8988T (cell line): ENCODE measurements around the gene BSDC1.
"Not testable (repeated sequence)": the region's sequence is repeated elsewhere in the genome, so short reads cannot be mapped to it uniquely, and the experiment has no call there.

ENCODE experiments used
- DNase-seq: peaks from one replicate; pipeline ENCODE4 v3.0.0; 2011

The BSDC1 gene

DNA sequence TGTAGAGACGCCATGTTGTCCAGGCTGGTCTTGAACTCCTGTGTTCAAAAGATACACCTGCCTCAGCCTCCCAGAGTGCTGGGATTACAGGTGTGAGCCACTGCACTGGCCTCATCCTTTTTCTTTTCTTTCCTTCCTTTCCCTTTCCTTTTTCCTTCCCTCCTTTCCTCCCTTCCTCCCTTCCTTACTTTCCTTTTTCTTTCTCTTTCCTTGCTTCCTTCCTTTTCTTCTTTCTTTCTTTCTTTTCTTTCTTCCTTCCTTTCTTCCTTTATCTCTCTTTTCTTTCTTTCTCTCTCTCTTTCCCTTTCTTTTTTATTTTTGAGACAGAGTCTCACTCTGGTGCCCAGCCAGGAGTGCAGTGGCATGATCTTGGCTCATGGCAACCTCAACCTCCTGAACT lies 37.8 kb downstream of the BSDC1 start:
- no peak for DNase-seq

DNA sequence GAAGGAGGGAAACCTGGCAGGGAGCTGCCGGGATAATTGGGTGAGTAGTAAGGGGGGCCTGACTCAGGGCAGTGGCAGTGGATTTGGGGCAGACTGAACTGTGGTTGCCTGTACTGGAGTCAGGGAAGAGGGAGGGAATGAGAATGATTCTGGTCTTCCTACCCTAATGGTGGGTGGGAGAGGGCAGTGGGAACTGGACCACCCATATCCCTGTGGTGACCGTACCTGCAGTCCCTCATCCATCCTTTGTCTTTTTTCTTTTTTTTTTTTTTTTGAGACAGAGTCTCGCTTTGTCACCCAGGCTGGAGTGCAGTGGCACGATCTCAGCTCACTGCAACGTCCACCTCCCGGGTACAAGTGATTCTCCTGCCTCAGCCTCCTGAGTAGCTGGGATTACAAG lies 38.5 kb downstream of the BSDC1 start:
- not testable (repeated sequence) for DNase-seq

DNA sequence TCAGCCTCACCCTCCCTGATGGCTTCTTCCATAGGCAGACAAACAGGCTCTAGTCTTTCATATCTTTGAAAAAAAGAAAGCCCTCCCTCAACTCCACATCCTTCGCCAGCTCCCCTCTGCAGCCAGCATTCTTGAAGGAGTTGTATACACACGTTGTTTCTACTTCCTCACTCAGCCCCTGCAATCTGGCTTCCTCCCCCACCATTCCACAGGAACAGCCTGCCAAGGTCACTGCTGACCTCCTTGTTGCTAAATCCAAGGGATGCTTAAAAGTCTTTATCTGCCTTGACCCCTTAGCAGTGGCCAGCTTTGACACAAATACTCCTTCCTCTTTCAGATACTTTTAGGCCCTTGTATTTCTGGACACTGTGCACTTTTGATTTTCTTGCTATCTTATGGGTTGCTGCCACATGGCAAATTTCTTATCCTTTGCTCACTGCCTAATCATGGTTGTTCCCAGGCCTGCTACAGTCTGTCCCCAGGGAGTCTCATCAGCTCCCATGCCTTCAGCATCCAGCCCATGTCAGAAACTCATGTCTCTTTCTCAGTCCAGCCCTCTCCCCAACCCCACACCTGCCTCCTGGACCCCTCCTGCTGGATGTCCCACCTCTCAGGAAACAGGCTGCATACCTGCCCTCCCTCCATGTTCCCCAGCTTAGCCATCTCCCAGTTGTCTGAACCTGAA lies 40.2 kb downstream of the BSDC1 start:
- DNase-seq: no peak

DNA sequence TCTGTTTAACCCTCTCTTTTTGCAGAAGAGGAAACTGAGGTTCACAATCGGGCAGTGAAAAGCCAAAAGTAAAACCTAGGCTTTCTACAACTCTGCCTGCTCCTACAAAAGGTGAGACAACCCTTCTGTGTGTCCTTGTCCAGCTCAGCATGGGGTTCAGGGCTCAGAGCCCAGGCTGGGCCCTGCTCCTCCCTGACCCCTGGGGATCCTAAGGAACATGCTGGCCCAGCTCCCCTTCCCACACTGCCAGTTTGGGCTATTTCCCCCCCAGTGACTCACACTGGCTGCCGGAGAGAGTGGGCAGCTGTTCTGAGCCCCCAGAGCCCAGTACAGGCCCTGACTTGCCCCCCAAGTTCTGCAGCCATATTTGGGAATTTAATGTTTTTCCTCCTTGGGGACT lies 40.8 kb downstream of the BSDC1 start:
- no peak for DNase-seq

DNA sequence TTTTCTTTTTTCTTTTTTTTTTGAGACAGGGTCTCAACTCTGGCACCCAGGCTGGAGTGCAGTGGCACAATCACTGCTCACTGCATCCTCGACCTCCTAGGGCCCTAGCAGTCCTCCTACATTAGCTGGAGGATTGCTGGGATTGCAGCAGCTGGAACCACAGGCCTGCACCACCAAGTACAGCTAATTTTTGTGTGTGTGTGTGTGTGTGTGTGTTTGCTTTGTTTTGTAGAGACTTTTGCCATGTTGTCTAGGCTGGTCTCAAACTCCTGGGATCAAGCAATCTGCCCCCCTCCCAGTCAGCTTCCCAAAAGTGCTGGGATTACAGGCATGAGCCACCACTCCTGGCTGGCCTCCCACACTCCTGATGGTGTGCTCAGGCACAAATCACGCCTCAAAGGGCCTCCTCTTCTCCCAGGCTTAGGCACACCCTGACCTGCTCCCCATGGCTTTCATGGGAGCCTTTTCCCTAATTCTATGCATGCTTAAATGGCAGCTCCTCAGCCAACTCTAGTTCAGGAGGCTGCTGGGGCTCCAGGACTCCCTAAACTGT lies 41.3 kb downstream of the BSDC1 start:
- no peak for DNase-seq

DNA sequence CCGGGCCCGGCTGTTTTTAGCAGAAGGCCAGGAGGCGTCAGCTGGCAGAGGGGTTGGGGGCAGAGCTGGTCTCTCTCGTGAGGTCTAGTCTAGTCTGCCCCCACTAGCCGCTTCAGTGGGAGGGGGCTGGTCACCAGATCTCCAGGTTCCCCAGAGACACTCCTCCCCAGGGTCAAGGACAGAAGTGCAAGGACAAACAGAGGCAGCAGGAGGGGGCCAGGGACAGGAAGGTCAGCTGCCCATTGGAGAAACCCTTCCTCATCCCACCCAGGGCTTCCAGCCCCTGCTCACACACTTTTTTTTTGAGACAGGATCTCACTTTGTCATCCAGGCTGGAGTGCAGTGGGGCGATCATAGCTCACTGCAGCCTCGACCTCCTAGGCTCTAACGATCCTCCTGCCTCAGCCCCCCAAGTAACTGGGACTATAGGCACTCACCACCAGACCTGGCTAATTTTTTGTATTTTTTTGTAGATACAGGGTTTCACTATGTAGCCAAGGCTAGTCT lies 41.9 kb downstream of the BSDC1 start:
- no peak for DNase-seq

DNA sequence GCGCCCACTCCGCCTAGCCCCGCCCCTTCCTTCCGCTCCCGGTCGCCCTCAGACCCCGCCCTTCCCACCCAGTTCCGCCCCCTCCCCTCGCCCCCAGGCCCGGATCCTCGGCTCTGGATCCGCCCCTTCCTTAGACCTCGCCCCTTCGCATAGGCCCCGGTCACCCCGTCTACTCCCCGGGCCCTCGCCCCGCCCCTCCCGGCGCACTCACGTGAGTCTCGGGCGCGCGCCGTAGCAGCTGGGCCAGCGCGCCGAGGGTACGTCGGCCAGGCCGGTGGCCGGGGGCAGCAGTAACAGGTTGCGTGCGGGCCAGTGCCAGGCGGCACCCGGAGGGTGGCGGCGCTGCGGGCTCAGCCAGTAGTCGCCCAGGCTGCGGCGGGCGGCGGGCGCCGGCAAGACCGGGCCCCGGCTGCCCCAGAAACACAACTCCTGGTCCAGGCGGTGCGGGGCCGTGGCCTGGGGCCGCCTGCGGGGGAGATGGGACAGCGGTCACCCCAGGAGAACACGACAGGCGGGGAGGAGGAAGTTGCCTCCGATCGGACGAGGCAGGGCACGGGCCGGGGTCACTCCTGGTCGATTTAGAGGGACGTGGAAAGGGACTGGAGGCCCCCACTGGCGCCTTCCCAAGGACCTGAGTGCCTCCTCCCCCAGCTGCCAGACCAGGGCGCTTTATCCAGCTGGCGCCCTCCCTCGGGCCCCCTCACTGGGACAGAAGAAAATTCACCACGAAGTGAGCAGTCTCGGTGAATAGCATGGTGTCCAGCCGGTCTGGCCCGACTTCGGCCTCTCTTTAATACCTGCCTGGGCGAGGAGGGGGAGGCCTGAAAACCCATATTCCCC lies 42.6 kb downstream of the BSDC1 start:
- peak; percentile 67 for DNase-seq

DNA sequence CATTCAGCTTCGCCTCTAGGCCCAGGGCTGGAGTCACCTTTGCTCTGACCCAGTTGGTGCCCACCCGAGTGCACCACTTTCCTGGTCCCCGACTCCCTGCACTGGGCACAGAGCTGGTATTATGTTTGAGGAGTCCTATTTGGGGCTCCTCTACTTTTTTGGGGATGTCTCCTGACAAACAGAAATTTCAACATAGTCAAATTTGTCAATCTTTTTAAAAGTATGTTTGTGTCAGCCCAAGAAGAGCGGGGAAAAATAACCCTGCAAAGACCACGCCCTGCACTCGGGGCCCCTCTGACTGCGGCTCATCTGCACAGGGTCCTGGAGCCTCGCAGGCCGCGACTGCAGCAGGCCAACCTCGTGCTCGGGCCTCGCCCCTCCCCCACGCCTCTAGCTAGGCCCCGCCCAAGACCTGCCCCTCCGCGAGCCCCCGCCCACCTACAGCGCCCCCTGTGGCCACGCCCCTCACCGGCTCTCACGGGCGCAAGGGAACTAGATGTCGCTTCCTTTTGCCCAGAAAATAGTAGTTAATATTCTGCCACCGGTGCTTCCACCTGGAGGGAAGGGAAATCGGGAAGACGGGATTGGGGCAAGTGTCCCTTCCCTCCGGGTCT lies 43.3 kb downstream of the BSDC1 start:
- no peak for DNase-seq

DNA sequence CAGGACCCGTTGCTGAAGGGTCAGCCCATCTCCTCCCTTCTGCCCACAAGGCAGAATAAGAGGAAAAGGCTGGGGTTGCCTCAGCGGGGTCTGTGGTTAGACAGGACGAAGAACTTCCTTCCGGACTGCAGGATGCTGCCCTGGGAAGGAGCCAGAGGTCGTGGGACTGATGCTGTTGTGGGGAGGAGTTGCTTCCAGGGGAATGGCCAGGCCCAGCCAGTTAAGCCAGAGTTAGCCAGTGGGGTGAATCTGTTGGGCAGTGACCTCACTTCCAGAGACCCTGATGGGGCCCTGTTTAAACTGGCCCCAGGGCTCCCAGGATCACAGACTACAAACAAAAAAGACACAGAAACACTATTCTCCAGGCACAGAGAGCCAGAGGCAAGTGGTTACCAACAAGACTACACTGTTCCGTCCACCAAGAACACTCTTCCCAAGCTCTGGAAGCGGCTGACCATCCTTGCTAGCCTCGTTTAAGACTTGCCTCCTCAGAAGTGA lies 45.0 kb downstream of the BSDC1 start:
- no peak for DNase-seq

DNA sequence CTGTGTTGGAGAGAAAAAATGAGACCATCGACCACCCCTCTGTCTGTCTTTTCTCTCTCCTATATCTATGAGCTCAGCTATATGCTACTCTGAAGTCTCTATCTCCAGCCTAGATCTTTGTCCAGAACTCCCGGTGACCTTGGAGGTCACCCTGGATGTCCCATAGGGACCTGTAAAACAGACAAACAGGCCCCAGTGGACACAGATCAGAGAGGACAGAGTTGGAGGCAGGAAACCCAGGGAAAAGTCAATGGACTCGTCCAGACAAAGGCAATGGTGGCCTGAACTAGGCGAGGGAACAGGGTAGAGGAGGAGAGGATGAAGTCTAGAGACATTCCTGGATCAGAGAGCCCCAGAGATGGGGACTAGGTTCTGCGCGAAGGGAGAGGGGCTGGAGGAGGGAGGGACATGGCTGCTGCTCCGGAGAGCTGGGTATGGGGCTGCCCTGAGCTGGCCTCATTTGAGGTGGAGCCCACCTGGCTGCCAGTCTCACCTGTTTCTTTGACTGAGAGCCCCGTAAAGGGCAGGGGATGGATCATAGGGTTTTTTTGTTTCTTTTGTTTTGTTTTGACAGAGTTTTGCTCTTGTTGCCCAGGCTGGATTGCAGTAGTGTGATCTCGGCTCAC lies 47.6 kb downstream of the BSDC1 start:
- no peak for DNase-seq

DNA sequence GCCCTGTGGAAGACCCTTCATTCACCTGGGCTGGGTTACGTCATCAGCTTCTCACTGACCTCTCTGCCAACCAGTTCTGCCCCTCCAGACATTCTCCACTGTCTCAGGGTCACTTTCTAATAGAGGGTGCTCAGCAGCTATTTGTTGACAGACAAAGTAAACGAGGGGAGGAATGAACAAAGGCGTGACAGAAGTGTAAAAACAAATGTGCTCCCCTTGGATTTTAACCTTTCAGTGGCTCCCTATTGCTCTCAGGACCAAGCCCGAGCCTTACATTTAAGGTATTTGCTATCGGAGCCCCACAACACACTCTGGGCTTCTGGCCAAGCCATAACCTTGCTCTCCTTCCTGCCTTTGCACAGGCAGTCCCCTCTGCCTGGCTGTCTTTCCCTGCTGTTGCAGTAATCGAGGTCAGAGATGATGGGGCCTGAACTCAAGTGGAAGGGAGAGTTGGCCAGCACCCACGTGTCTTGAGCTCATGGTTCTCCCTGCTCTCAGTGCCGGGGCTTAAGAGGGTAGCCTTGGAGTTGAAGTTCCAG lies 48.9 kb downstream of the BSDC1 start:
- DNase-seq: no peak

DNA sequence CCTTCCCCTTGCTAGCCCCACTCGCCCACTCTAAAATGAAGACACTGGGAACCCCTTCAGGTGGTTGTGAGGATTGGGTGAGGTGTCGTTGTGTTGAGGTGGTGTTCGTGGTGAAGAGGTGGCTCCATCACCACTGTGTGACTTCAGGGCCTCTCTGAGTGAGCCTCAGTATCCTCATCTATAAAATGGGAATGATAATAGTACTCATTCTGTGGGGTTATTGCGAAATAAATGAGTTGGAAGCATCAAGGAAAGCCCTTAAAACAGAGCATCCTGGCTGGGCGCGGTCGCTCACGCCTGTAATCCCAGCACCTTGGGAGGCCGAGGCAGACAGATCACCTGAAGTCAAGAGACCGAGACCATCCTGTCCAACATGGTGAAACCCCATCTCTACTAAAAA lies 51.5 kb downstream of the BSDC1 start:
- no peak for DNase-seq

DNA sequence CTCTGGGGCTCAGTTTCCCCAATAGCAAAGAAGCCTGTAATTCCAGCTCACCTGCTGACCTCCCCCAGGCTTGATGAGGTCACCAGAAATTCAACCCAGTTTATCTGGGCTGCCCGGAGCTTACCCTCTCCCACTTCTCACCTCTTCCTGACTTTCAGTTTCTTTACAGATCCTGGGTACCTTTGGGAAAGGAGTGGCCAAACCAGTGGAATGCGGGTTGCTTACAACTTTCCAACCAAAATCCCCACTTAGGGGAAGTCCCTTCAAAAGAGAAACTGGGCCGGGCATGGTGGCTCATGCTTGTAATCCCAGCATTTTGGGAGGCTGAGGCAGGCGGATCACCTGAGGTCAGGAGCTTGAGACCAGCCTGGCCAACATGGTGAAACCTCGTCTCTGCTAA lies 52.3 kb downstream of the BSDC1 start:
- no peak for DNase-seq

DNA sequence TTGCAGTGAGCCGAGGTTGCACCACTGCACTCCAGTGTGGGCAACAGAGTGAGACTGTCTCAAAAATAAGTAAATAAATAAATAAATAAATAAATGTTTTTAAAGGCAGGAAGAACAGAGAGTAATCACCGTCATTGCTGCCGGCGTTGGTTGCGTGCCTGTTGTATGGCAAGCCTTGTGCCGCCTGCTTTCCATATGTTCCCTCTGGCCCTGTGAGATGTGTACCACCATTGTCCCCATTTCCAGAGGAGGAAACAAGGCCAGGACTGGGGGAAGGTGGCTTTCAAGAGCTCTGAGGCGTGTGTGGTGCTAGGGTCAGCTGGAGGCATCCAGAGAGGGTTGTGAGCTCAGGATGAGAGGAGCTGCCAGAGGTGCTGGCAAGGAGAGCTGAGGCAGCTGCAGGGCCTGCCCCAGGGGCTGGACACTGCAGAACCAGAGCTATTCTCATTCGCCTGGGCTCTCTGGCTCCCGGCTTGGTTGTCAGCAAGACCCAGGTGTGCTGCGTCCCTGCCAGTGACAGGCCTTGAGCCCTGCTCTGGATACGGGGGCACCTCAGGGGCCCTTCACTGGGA lies 53.0 kb downstream of the BSDC1 start:
- DNase-seq: no peak

DNA sequence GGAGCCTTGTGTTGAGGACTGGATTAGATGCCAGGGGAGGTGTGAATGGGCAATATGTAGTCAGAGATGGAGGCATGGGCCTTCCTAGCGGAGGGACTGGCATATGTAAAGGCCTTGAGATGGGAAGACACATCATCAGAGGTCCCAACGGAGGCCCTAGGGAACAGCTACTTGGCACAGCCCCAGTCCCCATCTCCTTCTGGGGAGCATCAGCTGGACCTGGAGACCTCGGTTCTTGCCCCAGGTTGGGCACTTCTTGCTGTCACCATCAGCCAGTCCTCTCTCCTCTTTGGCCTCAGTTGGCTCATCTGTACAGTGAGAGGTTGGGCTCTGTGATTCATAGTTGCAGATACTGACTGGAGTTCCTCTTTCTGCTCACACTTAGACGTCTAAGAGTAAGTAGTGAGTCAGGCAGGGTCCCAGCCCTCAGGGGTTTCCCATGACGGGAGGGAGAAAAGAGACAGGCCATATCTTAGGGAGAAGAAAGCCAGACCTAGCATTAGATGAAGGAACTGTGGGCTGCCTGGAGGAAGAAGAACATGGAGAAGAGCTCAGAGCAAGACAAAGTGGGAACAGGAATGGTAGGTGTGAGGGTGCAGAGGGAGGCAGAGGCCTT lies 54.8 kb downstream of the BSDC1 start:
- DNase-seq: no peak

DNA sequence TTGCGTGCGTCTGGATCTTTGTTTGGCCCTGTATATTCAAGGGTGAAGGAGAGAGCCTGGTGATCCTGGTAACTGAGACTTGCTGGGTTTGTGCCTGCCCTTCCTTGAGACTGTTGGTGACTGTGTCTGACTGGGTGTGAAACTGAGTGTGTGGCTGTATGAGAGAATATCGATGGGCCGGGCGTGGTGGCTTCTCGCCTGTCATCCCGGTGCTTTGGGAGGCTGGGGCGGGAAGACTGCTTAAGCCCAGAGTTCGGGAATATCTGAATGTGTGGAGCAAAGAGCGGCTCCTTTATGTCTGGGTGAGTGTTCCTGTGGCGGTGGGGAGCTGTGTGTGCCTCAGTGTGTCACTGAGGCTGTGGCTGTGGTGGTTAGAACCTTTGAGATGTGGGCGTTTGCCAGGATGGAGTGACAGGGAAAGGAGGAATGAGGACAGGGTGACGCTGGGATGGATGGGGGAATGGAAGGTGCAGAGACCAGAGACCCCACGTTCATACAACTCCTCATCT lies 55.5 kb downstream of the BSDC1 start:
- DNase-seq: no peak

DNA sequence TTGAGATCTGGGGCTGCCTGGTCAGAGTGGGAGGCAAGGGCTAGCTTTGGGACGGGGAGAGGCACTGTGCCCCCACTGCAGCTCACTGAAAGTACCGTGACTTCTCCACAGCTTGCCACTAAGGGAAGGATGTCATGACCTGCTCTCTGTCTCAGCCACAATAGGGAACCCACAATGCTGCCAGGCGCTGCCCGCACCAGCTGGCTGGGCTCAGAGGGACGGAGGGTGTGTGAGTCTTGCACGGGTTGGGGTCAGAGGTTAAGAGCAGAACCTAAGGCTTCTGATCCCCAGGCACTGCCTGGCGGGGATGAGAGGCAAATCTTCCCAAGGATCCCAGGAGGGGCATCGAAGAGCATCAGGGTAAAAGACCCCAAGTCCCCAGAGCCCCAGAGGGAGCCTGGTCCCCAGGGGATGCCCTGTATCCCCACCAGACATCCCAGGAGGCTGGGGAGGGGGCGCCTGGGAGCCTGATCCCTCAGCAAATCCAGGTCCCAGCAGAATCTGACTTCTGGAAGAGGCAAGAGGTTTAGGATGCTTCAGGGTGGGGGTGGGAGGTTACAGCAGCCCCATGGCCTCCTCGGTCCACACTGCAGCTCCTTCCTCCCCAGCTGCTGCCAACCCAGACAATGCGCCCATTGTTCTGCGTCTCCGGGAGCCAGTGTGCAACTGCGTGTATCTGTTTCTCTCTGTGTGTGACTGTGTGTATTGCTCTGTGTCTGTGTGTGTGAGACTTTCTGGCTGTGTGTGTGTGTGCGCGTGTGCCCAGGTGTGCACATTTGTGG lies 56.2 kb downstream of the BSDC1 start:
- DNase-seq: no peak

DNA sequence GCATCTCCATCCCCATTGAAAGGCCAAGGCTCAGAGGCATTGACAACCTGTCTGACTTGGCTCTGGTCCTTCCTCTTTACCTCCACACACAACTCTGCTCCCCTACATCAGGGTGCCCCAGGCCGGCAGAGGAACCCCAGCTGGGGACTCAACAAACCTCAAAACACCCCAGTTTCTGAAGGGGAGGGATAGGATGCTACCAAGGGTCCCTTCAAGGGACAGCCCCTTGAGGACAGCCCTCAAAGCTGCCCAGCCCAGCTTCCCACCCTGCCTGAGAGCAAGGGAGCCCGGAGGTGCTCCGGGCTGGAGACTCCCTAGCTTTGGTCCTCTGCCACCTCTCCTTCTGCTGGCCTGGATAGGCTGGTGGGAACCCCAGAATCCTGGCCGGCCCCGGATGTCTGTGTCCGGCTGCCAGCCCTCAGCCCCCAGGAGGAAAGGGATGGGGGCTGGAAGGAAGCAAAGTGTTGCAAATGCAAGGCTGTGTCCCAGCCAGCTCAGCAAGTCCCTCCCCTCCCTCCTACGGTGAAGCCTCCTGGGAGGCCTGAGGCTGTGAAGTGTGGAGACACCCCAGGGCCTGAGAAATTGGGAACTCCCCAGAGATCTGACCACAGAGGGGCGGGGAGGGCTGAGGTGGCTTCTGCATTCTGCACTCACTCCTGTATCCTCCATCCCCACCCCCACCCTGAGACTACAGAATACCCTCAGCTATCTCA lies 57.1 kb downstream of the BSDC1 start:
- DNase-seq: no peak

DNA sequence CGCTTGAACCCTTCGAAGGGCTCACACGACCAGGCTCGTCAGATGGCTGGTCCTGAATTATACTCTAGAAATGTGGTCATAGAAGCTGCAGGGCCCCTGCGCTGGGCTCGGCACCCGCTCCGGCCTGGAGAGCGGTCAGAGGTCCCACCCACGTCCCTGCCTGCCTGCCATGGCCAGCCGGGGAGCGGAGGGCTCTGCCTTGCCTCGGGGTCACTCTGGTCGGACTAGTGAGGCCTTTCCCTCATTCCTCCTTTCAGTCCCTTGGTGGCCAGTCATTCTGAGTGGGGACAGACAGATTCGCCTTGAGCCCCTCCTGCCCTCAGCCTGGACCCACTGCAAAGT lies 57.7 kb downstream of the BSDC1 start:
- DNase-seq: no peak
